Mammary epithelial cell (primary cell): ENCODE results near the gene ETNK2.

ENCODE experiments used
- CTCF ChIP-seq, 2 donors: IDR thresholded peaks in 1 of 2; conservative IDR thresholded peaks in 1 of 2; 2 replicates each; pipeline ENCODE4 v1.5.1; 2011 to 2012; ENCODE audit warnings: inconsistent platforms in 2 of 2, low read length in 2 of 2, mild to moderate bottlenecking in 2 of 2, control low read depth in 1 of 2, low read depth in 1 of 2; ENCODE audit not compliant: insufficient read depth in 1 of 2; ENCODE audit errors: extremely low read depth in 1 of 2
- EZH2 ChIP-seq: IDR thresholded peaks from 2 replicates; pipeline ENCODE4 v1.6.1; 2012; ENCODE audit warnings: low read length, inconsistent platforms, borderline replicate concordance

GRCh38 chr1:204130178-204130577 lies 21.7 kb downstream of the ETNK2 start:
- TF ChIP-seq CTCF (conservative IDR thresholded peaks at IDR 0.05 in 1 of 2, IDR thresholded peaks at IDR 0.05 in 1 of 2; ENCODE audit: extremely low read depth in 1 of 2, insufficient read depth in 1 of 2, low read depth in 1 of 2, low read length in 2 of 2) (no peak), EZH2 (no peak)
